Ovary (tissue), 9 donors: Measurements from ENCODE around the gene SBNO1. TPM values are rescaled to one million over a fixed set of nuclear protein-coding genes. Genes with fewer than 3 reads are reported as not detected.

Source experiments
- DNase-seq, 5 donors: peaks; one replicate each; pipeline ENCODE4 v3.0.0-alpha.2; 2019 to 2020
- H3K27ac ChIP-seq, 2 donors: fragments of 200-600 bp; one replicate each; pipeline versions ENCODE4 v1.5.1 to v1.8.0; 2019 to 2022
- H3K27me3 ChIP-seq: fragments of 200-600 bp; one replicate; pipeline ENCODE4 v1.8.0; 2022
- H3K36me3 ChIP-seq: fragments of 200-600 bp; sonication (generic); one replicate; pipeline ENCODE4 v1.5.1; 2019
- H3K4me1 ChIP-seq: one replicate; pipeline ENCODE4 v1.8.1; 2013; ENCODE audit warnings: mild to moderate bottlenecking, moderate library complexity; ENCODE audit not compliant: insufficient read depth
- H3K4me3 ChIP-seq: fragments of 200-600 bp; sonication (generic); one replicate; pipeline ENCODE4 v1.5.1; 2017
- H3K9me3 ChIP-seq, 2 donors: fragments of 200-600 bp in 1 of 2; sonication (generic) in 1 of 2; one replicate each; pipeline versions ENCODE4 v1.5.1 to v1.8.1; 2013 to 2019; ENCODE audit warnings: mild to moderate bottlenecking in 1 of 2, moderate library complexity in 1 of 2
- EP300 ChIP-seq: sonication (generic); formaldehyde crosslinking; IDR thresholded peaks from one replicate; pipeline ENCODE4 v1.6.1; 2017; ENCODE audit warnings: antibody characterized with exemption
- POLR2A ChIP-seq: fragments of 450-650 bp; IDR thresholded peaks from one replicate; pipeline ENCODE4 v1.6.1; 2017; ENCODE audit warnings: antibody characterized with exemption, mild to moderate bottlenecking, moderate library complexity
- WGBS, 3 donors: extraction: QIAGEN DNeasy Blood & Tissue Kit in 1 of 3; methylation state at CpG; one replicate each; pipeline versions ENCODE4 v1.1.5 to v1.1.7; 2013 to 2017; 5-methylcytosine and 5-hydroxymethylcytosine counted together
- intact Hi-C, 4 donors: fragments of 100-400 bp; cut with DNase I; formaldehyde crosslinking; loops; one replicate each; pipeline versions ENCODE4 v1.11.0 to v1.15.1; 2022 to 2023
- polyA plus RNA-seq, 2 donors: library from polyadenylated mRNA; stranded (reverse); fragments of 200-250 nt in 1 of 2; fragments of 350-450 nt in 1 of 2; fragmentation: Illumina TruSeq in 1 of 2; extraction: RNeasy Lipid Tissue Mini Kit (QIAGEN cat#74804) in 1 of 2; gene quantifications; one replicate each; pipeline ENCODE4 v1.2.3, GENCODE V29; 2013 to 2014
- total RNA-seq, 7 donors: library from RNA; depleted of rRNA in 2 of 7; stranded (reverse); fragments of >200 nt in 2 of 7; fragmentation: NEBNext Ultra II Directional in 3 of 7; extraction: Animal tissue kit (Norgen Biotek cat#: 25700) in 3 of 7; gene quantifications; one replicate each; pipeline versions ENCODE4 v1.1.0 to v1.2.4, GENCODE V29; 2016 to 2023
- TF ChIP-seq, protein P1 (sequence below), 3 donors: fragments of 450-650 bp in 2 of 3; fragments of 200-600 bp in 1 of 3; IDR thresholded peaks; one replicate each; pipeline versions ENCODE4 v1.5.1 to v1.8.0; 2016 to 2022; ENCODE audit warnings: antibody characterized with exemption in 3 of 3, mild to moderate bottlenecking in 1 of 3
- donor health status: DM: no; HTN: no; CAD: no; lungs with moderate emphysema.
- donor health status: DM: no; HTN: no; CAD: no.
- donor health status: Bipolar disorder and iron deficiency.
- donor health status: DM: yes; HTN: yes; CAD: no.
- donor health status: DM: no; HTN: no; CAD: no.
- donor health status: DM: yes; HTN: yes; CAD: no.

Gene SBNO1
- total and polyA plus RNA-seq, 9 donors: 5.7 to 34.0 (median 26.9) TPM

DNA sequence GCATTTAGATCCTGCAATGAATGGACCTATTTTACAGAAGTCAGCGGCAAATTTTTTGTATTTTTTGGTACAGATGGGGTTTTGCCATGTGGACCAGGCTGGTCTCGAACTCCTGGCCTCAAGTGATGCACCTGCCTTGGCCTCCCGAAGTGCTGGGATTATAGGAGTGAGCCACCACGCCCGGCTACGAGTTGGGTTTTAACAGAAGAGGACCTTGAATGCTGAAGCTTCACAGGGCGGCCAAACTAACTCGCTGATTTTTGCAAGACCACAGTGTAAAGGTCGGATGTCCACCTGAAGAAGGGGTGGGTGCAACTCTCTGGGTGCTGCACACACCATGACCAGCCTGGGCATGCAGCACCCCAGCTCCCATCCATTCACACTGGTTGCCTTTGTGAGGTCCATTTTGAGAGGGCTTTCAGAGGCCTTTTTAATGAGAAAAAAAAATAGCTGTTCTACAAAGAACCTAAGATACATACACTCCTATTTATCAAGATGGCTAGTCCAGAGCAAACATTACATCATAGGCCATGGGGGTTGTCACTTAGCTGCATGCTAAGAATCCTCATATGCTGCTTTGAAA lies 71.4 kb downstream of the SBNO1 start:
- TF ChIP-seq, protein P1, sequence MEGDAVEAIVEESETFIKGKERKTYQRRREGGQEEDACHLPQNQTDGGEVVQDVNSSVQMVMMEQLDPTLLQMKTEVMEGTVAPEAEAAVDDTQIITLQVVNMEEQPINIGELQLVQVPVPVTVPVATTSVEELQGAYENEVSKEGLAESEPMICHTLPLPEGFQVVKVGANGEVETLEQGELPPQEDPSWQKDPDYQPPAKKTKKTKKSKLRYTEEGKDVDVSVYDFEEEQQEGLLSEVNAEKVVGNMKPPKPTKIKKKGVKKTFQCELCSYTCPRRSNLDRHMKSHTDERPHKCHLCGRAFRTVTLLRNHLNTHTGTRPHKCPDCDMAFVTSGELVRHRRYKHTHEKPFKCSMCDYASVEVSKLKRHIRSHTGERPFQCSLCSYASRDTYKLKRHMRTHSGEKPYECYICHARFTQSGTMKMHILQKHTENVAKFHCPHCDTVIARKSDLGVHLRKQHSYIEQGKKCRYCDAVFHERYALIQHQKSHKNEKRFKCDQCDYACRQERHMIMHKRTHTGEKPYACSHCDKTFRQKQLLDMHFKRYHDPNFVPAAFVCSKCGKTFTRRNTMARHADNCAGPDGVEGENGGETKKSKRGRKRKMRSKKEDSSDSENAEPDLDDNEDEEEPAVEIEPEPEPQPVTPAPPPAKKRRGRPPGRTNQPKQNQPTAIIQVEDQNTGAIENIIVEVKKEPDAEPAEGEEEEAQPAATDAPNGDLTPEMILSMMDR (IDR thresholded peaks at IDR 0.05): no peak
- no peak for TF ChIP-seq POLR2A
- Histone ChIP-seq H3K36me3 (no peaks in the 10 kb centered on the region), H3K27ac (no peak overlapping the region), H3K4me1 (no peaks in the 10 kb centered on the region), H3K4me3 (no peak overlapping the region), H3K27me3 (no peaks in the 10 kb centered on the region), H3K9me3 (no peaks in the 10 kb centered on the region)
- DNase-seq: no peak
- WGBS, 3 donors: 90 to 93% (median 91%) methylated on average over 9 of the region's 9 CpGs
- intact Hi-C loops: no loop called here

DNA sequence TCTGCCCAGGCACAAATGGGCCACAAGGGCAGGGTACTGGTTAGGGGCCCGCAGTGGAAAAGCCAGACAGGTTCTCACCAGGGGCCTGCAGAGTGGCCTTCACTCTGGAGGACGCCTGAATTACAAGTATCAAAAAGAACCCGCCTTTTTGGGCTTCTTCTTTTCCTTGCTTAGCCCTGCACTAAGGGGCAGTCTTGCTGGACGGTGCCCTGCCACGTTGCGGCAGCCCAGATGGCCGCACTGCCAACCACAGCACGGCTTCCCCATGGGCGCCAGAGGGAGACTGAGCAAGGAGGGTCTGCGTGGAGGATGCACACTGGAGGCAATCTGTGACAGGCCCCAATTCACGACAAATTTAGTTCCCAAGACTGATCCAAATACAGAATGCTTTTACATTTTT lies 74.7 kb downstream of the SBNO1 start:
- TF ChIP-seq POLR2A (no peak), EP300 (no peak)
- TF ChIP-seq, protein P1 (IDR thresholded peaks at IDR 0.05): no peak
- H3K9me3 ChIP-seq: no peaks in the 10 kb centered on the region
- H3K36me3 ChIP-seq: no peaks in the 10 kb centered on the region
- intact Hi-C loops: no loop called here
- peak in 1 of 5 donors; percentile 5 for DNase-seq
- WGBS, 3 donors: 89 to 93% (median 90%) methylated on average over 11 of the region's 11 CpGs
- H3K4me1 ChIP-seq: no peaks in the 10 kb centered on the region
- H3K4me3 ChIP-seq: no peak overlapping the region
- no peaks in the 10 kb centered on the region for H3K27me3 ChIP-seq
- no peak overlapping the region for H3K27ac ChIP-seq

DNA sequence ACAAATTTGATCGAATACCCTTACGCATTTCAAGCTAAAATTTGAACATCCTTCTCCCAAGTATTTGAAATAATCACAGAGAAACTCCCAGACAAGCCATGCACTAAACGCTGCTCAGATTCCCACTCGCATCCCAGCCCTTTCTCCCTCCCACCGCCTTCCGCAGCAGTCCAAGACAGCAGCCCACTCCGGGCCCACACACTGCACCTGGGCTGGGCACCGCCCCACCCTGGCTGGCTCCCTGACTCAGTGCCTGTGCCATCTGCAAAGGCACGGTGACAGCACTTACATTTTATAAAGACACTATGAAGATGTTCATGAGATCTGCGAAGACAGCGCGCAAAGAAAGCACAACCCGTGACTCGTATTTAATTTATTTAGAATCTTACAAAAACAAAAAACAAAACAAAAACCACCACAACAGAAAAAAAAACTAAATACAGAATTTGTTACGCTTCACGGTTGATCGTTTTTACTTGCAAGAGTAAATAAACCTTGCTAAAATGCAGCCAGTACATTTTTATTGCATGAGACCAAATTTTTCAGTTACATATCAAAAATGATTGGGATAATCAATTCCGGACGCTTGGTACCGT lies 75.8 kb downstream of the SBNO1 start:
- 83 to 85% (median 85%) methylated on average over 20 of the region's 20 CpGs for WGBS, 3 donors
- H3K27ac ChIP-seq: no peak overlapping the region
- no peaks in the 10 kb centered on the region for H3K4me1 ChIP-seq
- no peak for TF ChIP-seq EP300
- intact Hi-C loops: no loop called here
- no peaks in the 10 kb centered on the region for H3K9me3 ChIP-seq
- H3K27me3 ChIP-seq: no peaks in the 10 kb centered on the region
- no peak overlapping the region for H3K4me3 ChIP-seq
- H3K36me3 ChIP-seq: no peaks in the 10 kb centered on the region
- DNase-seq: no peak

DNA sequence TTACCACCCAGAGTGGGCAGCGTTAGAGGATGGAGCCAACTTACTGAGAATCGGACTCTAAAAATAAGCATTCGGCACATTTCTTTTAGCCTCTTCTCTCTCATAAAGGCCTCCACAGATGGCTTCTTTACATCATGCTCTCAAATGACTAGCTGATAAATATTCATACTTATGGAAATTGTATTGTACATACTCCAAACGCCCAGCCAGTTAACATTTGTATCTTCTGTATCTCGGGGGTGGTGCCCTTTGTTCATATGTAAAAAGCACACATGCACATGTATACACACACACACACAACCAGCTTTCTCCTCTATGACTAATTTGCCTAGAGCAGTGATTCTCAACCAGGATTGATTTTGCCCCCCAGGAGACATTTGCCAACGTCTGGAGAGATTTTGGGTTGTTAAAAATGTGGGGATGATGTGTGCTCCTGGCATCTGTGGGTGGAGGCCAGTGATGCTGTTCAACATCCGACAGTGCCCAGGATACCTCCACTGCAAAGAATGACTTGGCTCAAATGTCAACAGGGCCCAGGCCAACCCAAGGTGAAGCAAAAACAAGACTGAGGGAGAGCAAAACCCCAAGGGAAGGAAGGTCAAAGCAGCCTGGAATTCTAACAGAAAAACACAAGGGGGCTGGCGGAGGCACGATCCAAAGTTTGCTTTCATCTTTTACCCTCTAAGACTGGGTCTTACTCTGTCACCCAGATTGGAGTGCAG lies 77.8 kb downstream of the SBNO1 start:
- no peak for DNase-seq
- H3K27ac ChIP-seq: no peak overlapping the region
- 59 to 74% (median 70%) methylated on average over 9 of the region's 9 CpGs for WGBS, 3 donors
- intact Hi-C loops: no loop called here
- no peaks in the 10 kb centered on the region for H3K27me3 ChIP-seq
- H3K4me3 ChIP-seq: no peak overlapping the region
- no peaks in the 10 kb centered on the region for H3K4me1 ChIP-seq
- no peaks in the 10 kb centered on the region for H3K36me3 ChIP-seq
- TF ChIP-seq, protein P1 (IDR thresholded peaks at IDR 0.05): no peak
- TF ChIP-seq EP300 (no peak), POLR2A (no peak)
- H3K9me3 ChIP-seq: no peaks in the 10 kb centered on the region

DNA sequence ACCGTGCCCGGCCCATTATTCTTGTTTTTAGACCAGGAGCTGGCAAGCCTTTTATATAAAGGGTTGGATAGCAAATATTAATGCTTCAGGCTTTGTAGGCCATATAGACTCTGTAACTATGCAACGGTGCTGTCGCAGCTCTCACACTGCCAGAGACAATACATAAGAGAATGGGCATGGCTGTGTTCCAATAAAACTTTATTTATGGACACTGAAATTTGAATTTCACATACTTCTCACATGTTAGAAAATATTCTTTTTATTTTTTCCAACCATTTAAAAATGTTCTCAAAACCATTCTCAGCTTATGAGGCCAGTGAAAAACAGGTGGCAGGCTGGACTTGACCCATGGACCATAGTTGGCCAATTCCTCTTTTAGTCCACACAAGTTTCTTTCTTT lies 80.0 kb downstream of the SBNO1 start:
- H3K27me3 ChIP-seq: no peaks in the 10 kb centered on the region
- no peak overlapping the region for H3K27ac ChIP-seq
- TF ChIP-seq, protein P1 (IDR thresholded peaks at IDR 0.05): no peak
- TF ChIP-seq EP300 (no peak), POLR2A (no peak)
- WGBS, 3 donors: 93 to 96% (median 96%) methylated on average over 4 of the region's 4 CpGs
- H3K4me3 ChIP-seq: no peak overlapping the region
- intact Hi-C loops: no loop called here
- no peak for DNase-seq
- no peaks in the 10 kb centered on the region for H3K36me3 ChIP-seq
- H3K4me1 ChIP-seq: no peaks in the 10 kb centered on the region
- no peaks in the 10 kb centered on the region for H3K9me3 ChIP-seq
